ENCODE results near the gene PCAT7. TPM values are rescaled to one million over a fixed set of nuclear protein-coding genes. Genes with fewer than 3 reads are reported as not detected.
"Not testable (repeated sequence)": the region's sequence is repeated elsewhere in the genome, so short reads cannot be mapped to it uniquely, and the experiment has no call there.

PCAT7 gene
- polyA plus RNA-seq, 1 donor (not counting 4 experiments of a cell fraction or from before 2014, with no cell fraction given) = not detected

- no peak for FAIRE-seq
- dilution Hi-C loops (cut with MboI; ENCODE audit: extremely low pct_ligation_motif_present, low sequenced_read_pairs) = no loop called here
- no peak overlapping the region for H3K4me3 ChIP-seq (ENCODE audit: control insufficient read depth in 2 of 3, extremely low read depth in 1 of 3, insufficient read depth in 2 of 3, low read depth in 1 of 3, low read length in 3 of 3)
- DNase-seq (ENCODE audit: low read depth, low spot score) = no peak
- H3K27me3 ChIP-seq (ENCODE audit: control insufficient read depth, extremely low read depth, insufficient read depth, low read length) = peaks cover 3% of the 10 kb centered on the region
- H3K4me1 ChIP-seq (ENCODE audit: control insufficient read depth, extremely low read depth, insufficient read depth, low read length) = no peaks in the 10 kb centered on the region
- H3K79me2 ChIP-seq (ENCODE audit: control insufficient read depth, insufficient read depth, low read length) = no peaks in the 10 kb centered on the region
- no peak overlapping the region for H3K27ac ChIP-seq (ENCODE audit: control insufficient read depth, insufficient read depth, low read length)
- no peak overlapping the region for H3K4me2 ChIP-seq (ENCODE audit: control insufficient read depth, extremely low read depth, insufficient read depth, low read depth, low read length)
- TF ChIP-seq EZH2 (IDR thresholded peaks at IDR 0.05; ENCODE audit: low read length) (no peak), CTCF (optimal IDR thresholded peaks at IDR 0.05 in 1 of 3, IDR thresholded peaks at IDR 0.05 in 1 of 3, conservative IDR thresholded peaks at IDR 0.05 in 1 of 3; ENCODE audit: extremely low read depth in 1 of 3, insufficient read depth in 2 of 3, low read length in 3 of 3) (no peak)
- H2AFZ ChIP-seq (ENCODE audit: control insufficient read depth, low read length) = no peak overlapping the region
- no peak overlapping the region for H3K9ac ChIP-seq (ENCODE audit: control insufficient read depth, extremely low read depth, insufficient read depth, low read length)
- no peaks in the 10 kb centered on the region for H3K9me1 ChIP-seq (ENCODE audit: control insufficient read depth, extremely low read depth, insufficient read depth, low read length)
- no peaks in the 10 kb centered on the region for H4K20me1 ChIP-seq (ENCODE audit: control insufficient read depth, extremely low read depth, insufficient read depth, low read length)
- no peaks in the 10 kb centered on the region for H3K9me3 ChIP-seq (ENCODE audit: control insufficient read depth, low read depth, low read length)
- no peaks in the 10 kb centered on the region for H3K36me3 ChIP-seq (ENCODE audit: control insufficient read depth in 2 of 2, extremely low read depth in 1 of 2, insufficient read depth in 2 of 2, low read length in 2 of 2)
Measured at GRCh38 chr9:94588681-94589080, 33.8 kb downstream of the PCAT7 start.

GRCh38 chr9:94591046-94591545 lies 36.2 kb downstream of the PCAT7 start:
- H3K9me3 ChIP-seq (ENCODE audit: control insufficient read depth, low read depth, low read length); H4K20me1 ChIP-seq (ENCODE audit: control insufficient read depth, extremely low read depth, insufficient read depth, low read length); H3K9me1 ChIP-seq (ENCODE audit: control insufficient read depth, extremely low read depth, insufficient read depth, low read length); H2AFZ ChIP-seq (ENCODE audit: control insufficient read depth, low read length); H3K4me3 ChIP-seq (ENCODE audit: control insufficient read depth in 2 of 3, extremely low read depth in 1 of 3, insufficient read depth in 2 of 3, low read depth in 1 of 3, low read length in 3 of 3); FAIRE-seq; H3K27me3 ChIP-seq (ENCODE audit: control insufficient read depth, extremely low read depth, insufficient read depth, low read length); dilution Hi-C loops (cut with MboI; ENCODE audit: extremely low pct_ligation_motif_present, low sequenced_read_pairs); H3K27ac ChIP-seq (ENCODE audit: control insufficient read depth, insufficient read depth, low read length); DNase-seq (ENCODE audit: low read depth, low spot score); H3K79me2 ChIP-seq (ENCODE audit: control insufficient read depth, insufficient read depth, low read length); H3K4me2 ChIP-seq (ENCODE audit: control insufficient read depth, extremely low read depth, insufficient read depth, low read depth, low read length); H3K9ac ChIP-seq (ENCODE audit: control insufficient read depth, extremely low read depth, insufficient read depth, low read length); H3K36me3 ChIP-seq (ENCODE audit: control insufficient read depth in 2 of 2, extremely low read depth in 1 of 2, insufficient read depth in 2 of 2, low read length in 2 of 2); H3K4me1 ChIP-seq (ENCODE audit: control insufficient read depth, extremely low read depth, insufficient read depth, low read length): not testable (repeated sequence)

- FAIRE-seq (no peak), DNase-seq (ENCODE audit: low read depth, low spot score) (no peak)
- no peaks in the 10 kb centered on the region for H3K4me1 ChIP-seq (ENCODE audit: control insufficient read depth, extremely low read depth, insufficient read depth, low read length)
- H4K20me1 ChIP-seq (ENCODE audit: control insufficient read depth, extremely low read depth, insufficient read depth, low read length) = no peaks in the 10 kb centered on the region
- H3K36me3 ChIP-seq (ENCODE audit: control insufficient read depth in 2 of 2, extremely low read depth in 1 of 2, insufficient read depth in 2 of 2, low read length in 2 of 2) = no peaks in the 10 kb centered on the region
- no peaks in the 10 kb centered on the region for H3K9me3 ChIP-seq (ENCODE audit: control insufficient read depth, low read depth, low read length)
- no peak overlapping the region for H3K4me3 ChIP-seq (ENCODE audit: control insufficient read depth in 2 of 3, extremely low read depth in 1 of 3, insufficient read depth in 2 of 3, low read depth in 1 of 3, low read length in 3 of 3)
- TF ChIP-seq CTCF (optimal IDR thresholded peaks at IDR 0.05 in 1 of 3, IDR thresholded peaks at IDR 0.05 in 1 of 3, conservative IDR thresholded peaks at IDR 0.05 in 1 of 3; ENCODE audit: extremely low read depth in 1 of 3, insufficient read depth in 2 of 3, low read length in 3 of 3) (no peak), EZH2 (IDR thresholded peaks at IDR 0.05; ENCODE audit: low read length) (no peak)
- no peaks in the 10 kb centered on the region for H3K9me1 ChIP-seq (ENCODE audit: control insufficient read depth, extremely low read depth, insufficient read depth, low read length)
- no peak overlapping the region for H3K9ac ChIP-seq (ENCODE audit: control insufficient read depth, extremely low read depth, insufficient read depth, low read length)
- dilution Hi-C loops (cut with MboI; ENCODE audit: extremely low pct_ligation_motif_present, low sequenced_read_pairs) = no loop called here
- no peaks in the 10 kb centered on the region for H3K79me2 ChIP-seq (ENCODE audit: control insufficient read depth, insufficient read depth, low read length)
- H3K27ac ChIP-seq (ENCODE audit: control insufficient read depth, insufficient read depth, low read length) = no peak overlapping the region
- peaks cover 6% of the 10 kb centered on the region for H3K27me3 ChIP-seq (ENCODE audit: control insufficient read depth, extremely low read depth, insufficient read depth, low read length)
- no peak overlapping the region for H3K4me2 ChIP-seq (ENCODE audit: control insufficient read depth, extremely low read depth, insufficient read depth, low read depth, low read length)
- no peak overlapping the region for H2AFZ ChIP-seq (ENCODE audit: control insufficient read depth, low read length)
Measured at GRCh38 chr9:94591876-94592275, 37.0 kb downstream of the PCAT7 start.

GRCh38 chr9:94592683-94593082 lies 37.8 kb downstream of the PCAT7 start:
- H3K9ac ChIP-seq (ENCODE audit: control insufficient read depth, extremely low read depth, insufficient read depth, low read length); H3K79me2 ChIP-seq (ENCODE audit: control insufficient read depth, insufficient read depth, low read length); H3K4me3 ChIP-seq (ENCODE audit: control insufficient read depth in 2 of 3, extremely low read depth in 1 of 3, insufficient read depth in 2 of 3, low read depth in 1 of 3, low read length in 3 of 3); dilution Hi-C loops (cut with MboI; ENCODE audit: extremely low pct_ligation_motif_present, low sequenced_read_pairs); FAIRE-seq; H3K36me3 ChIP-seq (ENCODE audit: control insufficient read depth in 2 of 2, extremely low read depth in 1 of 2, insufficient read depth in 2 of 2, low read length in 2 of 2); H3K27ac ChIP-seq (ENCODE audit: control insufficient read depth, insufficient read depth, low read length); DNase-seq (ENCODE audit: low read depth, low spot score); H3K4me1 ChIP-seq (ENCODE audit: control insufficient read depth, extremely low read depth, insufficient read depth, low read length); H3K27me3 ChIP-seq (ENCODE audit: control insufficient read depth, extremely low read depth, insufficient read depth, low read length); H3K9me1 ChIP-seq (ENCODE audit: control insufficient read depth, extremely low read depth, insufficient read depth, low read length); H4K20me1 ChIP-seq (ENCODE audit: control insufficient read depth, extremely low read depth, insufficient read depth, low read length); H3K4me2 ChIP-seq (ENCODE audit: control insufficient read depth, extremely low read depth, insufficient read depth, low read depth, low read length); H3K9me3 ChIP-seq (ENCODE audit: control insufficient read depth, low read depth, low read length); H2AFZ ChIP-seq (ENCODE audit: control insufficient read depth, low read length): not testable (repeated sequence)

Data from keratinocyte (primary cell).